Stimulated activated CD4-positive, alpha-beta T cell treated with anti-CD3 and anti-CD28 coated beads, Interleukin-4, amount 100 ng/mL, for 4 hours (primary cell): Measurements from ENCODE around the gene WNT2.
"Not testable (repeated sequence)": the region's sequence is repeated elsewhere in the genome, so short reads cannot be mapped to it uniquely, and the experiment has no call there.

Source experiments
- DNase-seq, 2 experiments: peaks; one replicate each; pipeline ENCODE4 v3.0.0-alpha.2; 2020

Gene WNT2

GRCh38 chr7:117302396-117302795 lies 20.5 kb downstream of the WNT2 start:
- no peak for DNase-seq

DNA sequence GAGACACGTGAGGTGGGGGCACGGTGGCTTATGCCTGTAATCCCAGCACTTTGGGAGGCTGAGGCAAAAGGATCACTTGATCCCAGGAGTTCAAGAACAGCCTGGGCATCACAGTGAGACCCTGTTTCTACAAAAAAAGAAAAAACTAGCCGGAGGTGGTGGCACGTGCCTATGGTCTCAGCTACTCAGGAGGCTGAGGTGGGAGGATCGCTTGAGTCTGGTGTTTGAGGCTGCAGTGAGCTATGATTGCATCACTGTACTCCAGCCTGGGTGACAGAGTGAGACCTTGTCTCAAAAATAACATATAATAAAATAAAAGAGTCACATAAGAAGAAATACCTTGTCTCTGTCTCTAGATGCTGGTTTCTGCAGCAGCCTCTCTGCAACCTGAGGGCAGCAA lies 22.4 kb downstream of the WNT2 start:
- DNase-seq: not testable (repeated sequence)

GRCh38 chr7:117297606-117298005 lies 25.3 kb downstream of the WNT2 start:
- DNase-seq: no peak

DNA sequence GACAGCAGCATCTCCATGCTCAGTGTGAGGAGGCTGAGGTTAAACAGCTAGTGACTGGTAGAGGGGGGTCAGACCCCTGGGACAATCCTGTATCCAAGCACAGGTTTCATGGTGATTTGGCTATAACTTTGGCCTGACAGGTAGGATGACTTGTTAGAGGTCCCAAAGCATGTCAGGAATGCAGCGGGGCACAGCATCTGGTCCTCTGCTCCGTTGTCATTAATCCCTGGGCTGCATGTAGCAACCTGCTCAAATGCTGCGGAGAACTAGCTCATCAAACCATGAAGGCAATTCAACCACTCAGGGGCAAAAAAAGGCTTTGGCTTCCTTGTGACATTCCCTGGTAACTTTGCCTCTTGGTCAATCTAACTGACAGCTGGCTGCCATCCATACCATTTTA lies 26.8 kb downstream of the WNT2 start:
- DNase-seq: no peak

GRCh38 chr7:117285826-117286225 lies 37.0 kb downstream of the WNT2 start:
- no peak for DNase-seq

GRCh38 chr7:117284692-117285091 lies 38.2 kb downstream of the WNT2 start:
- no peak for DNase-seq

- DNase-seq: no peak
These were observed 39.1 kb downstream of the WNT2 start for GRCh38 chr7:117283779-117284178.

DNA sequence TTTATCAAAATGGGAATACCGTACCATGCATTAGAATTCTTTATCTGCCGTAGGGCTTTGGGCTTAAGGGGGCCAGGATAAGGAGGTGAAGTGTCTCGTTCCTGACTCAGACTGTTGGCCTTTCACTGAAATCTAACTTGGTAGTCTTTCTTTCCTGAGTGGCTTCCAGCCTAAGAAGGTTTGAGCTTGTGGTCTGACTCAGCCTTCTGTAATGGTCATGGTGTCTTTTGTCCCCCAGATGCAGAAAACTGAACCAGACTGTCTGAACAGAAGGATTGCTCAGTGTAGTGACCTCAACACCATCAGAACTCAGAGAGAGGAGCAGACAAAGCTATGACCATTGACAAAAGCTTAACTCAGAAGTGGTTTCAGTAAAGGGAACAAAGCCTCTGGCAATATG lies 39.5 kb downstream of the WNT2 start:
- no peak for DNase-seq

- no peak for DNase-seq
These were observed 40.5 kb downstream of the WNT2 start for GRCh38 chr7:117282239-117282812.

GRCh38 chr7:117281562-117281961 lies 41.3 kb downstream of the WNT2 start:
- no peak for DNase-seq

GRCh38 chr7:117279931-117280557 lies 42.8 kb downstream of the WNT2 start:
- DNase-seq: no peak

GRCh38 chr7:117279203-117279602 lies 43.7 kb downstream of the WNT2 start:
- no peak for DNase-seq

GRCh38 chr7:117278040-117278439 lies 44.8 kb downstream of the WNT2 start:
- no peak for DNase-seq

- DNase-seq: no peak
These were observed 45.3 kb downstream of the WNT2 start for GRCh38 chr7:117277576-117277975.

DNA sequence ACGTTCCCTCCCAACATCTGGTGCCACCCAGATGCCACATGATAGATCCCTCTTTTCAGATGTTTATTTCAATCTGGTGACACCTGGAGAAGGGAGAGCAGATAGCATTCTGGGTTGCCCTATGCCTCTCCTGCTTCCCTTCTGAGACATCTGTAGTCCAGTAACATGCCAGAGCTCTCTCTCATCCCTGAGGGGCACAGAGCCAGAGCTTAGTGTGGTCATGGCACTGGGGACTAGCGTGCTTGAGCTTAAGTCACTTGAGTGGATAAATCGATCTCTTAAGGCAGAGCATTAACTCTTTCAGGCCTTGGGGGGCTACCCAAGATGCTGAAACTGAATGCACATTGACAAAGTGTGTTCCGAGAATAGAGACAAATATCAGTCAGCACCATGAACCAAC lies 47.9 kb downstream of the WNT2 start:
- DNase-seq: no peak

GRCh38 chr7:117273814-117274225 lies 49.0 kb downstream of the WNT2 start:
- DNase-seq: no peak

- no peak for DNase-seq
These were observed 49.5 kb downstream of the WNT2 start for GRCh38 chr7:117273325-117273724.

DNA sequence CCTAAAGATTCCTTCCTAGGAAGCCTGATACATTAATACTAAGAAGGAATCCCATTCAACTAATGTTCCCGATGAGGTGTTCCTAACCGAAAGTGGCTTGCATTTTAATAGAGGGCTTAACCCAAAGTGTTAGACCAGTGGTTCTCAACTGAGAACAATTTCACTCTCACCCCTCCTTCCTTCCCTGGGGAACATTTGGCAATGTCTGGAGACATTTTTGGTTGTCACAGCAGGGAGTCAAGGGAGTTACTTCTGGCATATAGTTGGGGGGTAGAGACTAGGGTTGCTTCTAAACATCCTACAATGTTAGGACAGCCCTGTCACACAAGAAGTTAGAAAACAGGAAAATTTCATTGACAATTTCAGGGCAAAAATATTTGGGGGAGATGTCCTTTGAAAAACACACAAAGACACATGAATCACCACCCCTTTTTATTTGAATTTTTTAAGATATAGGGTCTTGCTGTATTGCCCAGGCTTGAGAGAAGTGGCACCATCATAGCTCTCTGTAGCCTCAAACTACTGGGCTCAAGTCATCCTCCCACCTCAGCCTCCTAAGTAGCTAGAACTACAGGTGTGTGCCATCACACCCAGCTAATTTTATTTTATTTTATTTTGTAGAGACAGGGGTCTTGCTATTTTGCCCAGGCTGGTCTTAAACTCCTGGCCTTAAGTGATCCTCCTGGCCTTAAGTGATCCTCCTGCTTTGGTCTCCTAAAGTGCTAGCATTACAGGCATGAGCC lies 50.7 kb downstream of the WNT2 start:
- no peak for DNase-seq

- DNase-seq: no peak
These were observed 51.3 kb downstream of the WNT2 start for GRCh38 chr7:117271566-117271965.

GRCh38 chr7:117270371-117270770 lies 52.5 kb downstream of the WNT2 start:
- no peak for DNase-seq

DNA sequence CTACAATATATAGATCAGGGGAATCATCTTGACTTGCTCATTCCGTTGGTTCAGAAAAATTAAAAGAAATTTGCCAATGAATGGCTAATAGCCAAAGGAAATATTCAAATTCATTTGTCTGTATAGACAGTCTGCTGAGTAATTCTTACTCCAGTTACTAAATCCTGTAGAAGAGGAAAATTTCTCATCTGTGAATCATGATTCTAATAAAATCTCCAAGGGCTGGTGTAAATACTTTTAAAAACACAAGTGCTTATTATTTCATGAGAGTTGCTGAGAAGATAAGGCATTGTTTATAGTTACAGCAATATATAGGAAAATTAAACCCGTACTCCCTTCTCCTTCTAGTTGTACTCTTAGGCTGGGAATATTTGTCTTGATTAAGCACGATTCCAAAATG lies 53.0 kb downstream of the WNT2 start:
- DNase-seq: no peak

DNA sequence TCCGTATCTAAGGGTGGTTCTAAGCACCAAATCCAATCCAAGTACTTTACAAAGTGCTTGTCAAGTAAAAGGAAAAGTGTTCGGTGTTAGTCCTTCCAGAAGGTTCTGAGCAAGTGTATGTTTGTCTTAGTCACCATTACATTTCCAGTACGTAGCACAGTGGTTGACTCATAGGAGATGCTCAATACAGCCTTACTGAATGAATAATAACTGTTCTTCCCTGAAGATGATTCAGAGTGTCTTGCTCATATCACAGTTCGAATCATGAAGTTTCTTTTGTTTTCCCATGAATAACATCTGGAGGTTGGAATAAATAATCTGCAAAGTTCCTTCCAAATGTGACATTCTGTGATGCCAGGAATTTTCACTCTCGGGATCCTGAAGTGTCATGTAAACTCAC lies 53.4 kb downstream of the WNT2 start:
- no peak for DNase-seq

- DNase-seq: no peak
These were observed 58.1 kb downstream of the WNT2 start for GRCh38 chr7:117264716-117265115.

- DNase-seq: no peak
These were observed 60.3 kb downstream of the WNT2 start for GRCh38 chr7:117262546-117262945.

DNA sequence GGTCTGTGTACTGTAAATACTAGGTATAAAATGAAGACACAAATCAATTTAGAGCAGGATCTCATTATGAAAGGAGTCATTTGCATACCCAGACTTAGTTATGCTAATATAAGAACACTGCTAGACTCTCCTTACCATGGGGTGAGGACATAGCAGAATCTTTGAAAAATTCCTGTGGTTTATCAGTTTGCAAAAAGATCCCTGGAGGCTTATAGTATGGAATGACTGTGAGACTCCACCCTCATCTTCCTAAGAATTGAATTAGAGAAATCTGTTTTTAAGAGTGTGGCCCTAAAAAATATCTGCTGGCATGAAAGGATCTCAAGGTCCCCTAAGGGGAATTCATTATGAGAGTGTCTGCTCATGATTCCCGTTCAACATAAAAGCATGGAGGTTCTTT lies 63.2 kb downstream of the WNT2 start:
- no peak for DNase-seq
